T-helper 1 cell (primary cell): ENCODE measurements around the gene IP6K1.
A peak's percentile ranks its signal among the peaks of the same experiment; 100 is the strongest.

Experiments
- DNase-seq, 5 donors: peaks; one replicate each; pipeline ENCODE4 v3.0.0-alpha.2; 2012 to 2020

IP6K1 gene

DNA sequence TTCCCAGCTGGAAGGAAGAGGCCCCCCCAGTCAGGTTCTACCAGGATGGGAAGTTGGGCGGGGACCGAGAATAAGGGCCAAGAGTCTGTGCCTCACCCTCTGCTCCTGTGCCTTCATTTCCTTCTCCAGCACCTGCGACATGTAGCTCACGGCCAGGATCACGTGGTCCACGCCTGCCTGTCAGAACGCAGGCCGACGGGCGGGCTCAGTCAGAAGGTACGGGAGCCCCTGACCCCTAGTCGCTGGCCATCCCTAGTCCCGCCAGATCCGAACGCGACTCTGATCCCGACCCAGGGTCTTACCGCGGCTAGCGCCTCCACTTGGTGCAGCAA lies 63.1 kb downstream of the IP6K1 start:
- peak; percentile 40 to 69 (median 57) for DNase-seq

DNA sequence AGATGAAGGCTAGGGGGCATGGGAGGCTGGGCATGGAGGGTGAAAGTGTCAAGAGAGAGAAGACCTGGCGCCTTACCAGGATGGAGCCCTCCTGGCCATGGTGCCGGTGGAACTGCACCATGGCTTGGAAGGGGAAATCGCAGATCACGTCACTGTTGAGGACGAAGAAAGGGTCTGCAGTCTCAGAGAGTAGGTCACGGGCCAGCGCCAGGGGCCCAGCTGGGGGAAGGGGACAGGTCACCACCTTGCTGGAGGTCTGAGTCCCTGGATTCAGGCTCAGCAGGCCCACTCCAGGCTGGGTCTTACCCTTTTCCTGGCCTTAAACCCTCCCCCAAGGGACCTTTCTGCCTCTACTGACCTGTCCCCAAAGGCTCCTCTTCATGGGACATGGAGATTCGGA lies 63.4 kb downstream of the IP6K1 start:
- DNase-seq: no peak

DNA sequence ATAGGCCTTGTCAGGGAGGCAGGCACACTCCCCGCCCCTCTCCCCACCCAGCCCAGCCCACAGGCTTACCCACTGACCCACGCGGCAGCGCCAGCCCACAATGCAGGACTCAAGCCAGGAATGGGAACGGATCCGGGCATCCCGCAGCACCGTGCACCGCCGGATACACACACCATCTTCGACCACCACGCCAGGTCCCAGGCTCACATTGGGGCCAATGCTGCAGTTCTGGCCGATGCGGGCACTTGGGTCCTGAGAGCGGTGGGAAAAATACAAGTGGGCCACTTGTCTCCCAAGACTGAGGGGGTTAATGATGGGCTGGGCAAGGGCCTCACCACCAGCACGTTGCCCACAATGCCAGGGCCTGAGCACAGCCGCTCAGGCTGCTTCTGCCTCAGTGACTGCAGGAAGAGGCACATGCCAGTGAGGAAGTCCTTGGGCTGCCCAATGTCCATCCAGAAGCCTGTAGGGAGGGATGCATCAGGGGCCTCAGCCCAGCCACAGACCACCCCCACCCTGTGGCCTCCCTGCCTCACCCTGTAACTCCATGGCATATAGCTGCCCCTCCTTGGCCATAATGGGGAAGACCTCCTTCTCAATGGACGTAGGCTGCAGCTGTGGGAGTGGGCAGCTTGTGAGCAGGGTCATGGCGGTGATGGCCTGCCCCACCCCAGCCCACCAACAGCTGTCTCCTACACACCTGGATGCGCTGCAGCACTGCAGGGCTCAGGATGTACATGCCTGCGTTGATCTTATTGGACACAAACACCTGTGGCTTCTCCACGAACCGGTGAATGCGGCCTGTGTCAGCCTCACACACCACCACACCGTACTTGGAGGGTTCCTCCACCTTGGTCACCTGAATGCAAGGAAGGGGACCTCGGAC lies 64.2 kb downstream of the IP6K1 start:
- no peak for DNase-seq

DNA sequence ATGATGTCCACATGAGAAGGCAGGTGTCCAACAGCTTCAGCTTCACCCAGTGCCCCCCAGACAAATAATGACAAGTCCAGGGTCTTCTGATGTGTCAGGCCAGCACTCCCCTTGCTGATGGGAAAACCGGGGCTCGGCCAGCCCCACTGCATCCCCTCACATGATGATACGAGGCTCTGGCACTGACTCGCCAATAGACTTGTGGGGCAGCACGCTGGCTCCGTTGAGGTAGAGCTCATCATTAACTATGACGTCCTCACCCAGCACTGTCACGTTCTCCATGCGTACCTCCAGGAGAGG lies 64.8 kb downstream of the IP6K1 start:
- no peak for DNase-seq

DNA sequence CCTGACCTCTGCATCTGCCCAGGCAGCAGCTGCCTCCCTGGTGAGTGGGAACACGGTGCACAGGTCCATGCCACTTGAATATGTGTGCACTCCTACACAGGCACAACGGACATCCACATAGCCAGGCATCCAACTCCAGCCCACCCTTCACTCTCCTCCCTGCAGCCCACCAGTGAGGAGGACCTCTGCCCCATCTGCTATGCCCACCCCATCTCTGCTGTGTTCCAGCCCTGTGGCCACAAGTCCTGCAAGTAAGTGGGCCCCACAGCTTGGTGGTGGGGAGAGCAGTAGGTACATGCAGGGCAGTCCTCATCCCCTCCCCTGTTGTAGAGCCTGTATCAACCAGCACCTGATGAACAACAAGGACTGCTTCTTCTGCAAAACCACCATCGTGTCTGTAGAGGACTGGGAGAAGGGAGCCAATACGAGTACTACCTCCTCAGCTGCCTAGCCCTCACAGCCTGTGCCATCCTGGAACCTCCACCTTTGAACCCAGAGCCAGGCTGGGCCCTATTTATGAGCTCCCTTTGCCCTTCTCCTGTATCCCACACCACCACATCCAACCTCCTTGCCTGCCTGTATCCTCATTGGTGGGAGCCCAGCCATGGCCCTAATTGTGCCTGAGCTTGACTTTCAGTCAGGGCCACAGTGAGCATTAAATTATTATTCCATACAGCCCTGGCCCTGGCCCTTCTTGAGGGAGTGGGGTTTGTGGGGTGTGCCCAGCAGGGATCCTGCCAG lies 65.3 kb downstream of the IP6K1 start:
- no peak for DNase-seq

DNA sequence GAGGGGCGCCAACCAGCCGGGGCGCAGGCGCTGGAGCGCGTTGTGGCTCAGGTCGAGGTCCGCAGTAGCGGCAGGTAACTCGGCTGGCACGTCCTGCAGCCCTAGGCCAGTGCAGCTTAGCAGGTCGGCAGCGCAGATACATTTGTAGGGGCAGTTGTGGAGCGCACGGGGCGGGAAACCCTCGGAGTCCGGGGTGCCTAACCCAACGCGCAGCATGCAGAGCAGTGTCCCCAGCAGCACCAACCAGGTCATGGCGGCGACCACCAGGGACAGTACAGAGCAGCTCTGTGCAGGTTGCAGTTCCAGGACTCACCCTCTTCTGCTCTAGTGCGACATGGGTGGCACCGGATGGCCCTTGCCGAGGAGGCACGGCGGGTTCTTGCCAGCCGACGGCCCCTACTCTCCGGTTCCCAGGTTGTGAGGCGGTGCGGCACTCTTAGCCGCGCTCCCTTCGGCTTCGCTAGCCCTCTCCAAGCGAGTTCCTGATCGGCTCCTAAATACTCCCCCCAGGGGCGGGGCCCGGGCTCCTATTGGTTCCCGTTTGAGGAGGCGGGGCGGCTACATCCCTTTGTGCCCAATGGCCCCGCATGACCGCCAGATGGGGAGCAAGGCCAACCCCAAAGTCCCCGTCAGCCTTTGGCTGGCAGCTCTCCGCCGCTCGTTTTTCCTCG lies 67.0 kb downstream of the IP6K1 start, which contains the start of gene AMIGO3:
AMIGO3 (minus strand) TSS at position 471 of the 671 bp plus-strand sequence; CDS start at position 252, 219 bp downstream.
- DNase-seq: peak; percentile 84 to 91 (median 86)

DNA sequence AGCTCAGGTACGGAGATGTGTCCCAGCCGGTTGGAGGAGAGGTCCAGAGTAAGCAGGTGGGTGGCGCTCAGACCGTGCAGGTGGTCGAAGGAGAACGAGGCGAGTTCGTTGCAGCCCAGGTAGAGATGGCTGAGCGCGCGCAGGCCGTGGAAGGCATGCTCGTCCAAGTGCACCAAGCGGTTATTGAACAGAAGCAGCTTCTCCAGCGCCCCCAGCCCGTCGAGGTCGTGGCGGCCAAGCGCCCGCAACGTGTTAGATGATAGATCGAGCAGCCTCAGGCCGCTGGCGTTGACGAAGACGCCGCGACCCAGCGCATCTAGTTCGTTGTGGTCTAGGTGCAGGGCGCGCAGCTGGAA lies 67.5 kb downstream of the IP6K1 start:
- DNase-seq: no peak

DNA sequence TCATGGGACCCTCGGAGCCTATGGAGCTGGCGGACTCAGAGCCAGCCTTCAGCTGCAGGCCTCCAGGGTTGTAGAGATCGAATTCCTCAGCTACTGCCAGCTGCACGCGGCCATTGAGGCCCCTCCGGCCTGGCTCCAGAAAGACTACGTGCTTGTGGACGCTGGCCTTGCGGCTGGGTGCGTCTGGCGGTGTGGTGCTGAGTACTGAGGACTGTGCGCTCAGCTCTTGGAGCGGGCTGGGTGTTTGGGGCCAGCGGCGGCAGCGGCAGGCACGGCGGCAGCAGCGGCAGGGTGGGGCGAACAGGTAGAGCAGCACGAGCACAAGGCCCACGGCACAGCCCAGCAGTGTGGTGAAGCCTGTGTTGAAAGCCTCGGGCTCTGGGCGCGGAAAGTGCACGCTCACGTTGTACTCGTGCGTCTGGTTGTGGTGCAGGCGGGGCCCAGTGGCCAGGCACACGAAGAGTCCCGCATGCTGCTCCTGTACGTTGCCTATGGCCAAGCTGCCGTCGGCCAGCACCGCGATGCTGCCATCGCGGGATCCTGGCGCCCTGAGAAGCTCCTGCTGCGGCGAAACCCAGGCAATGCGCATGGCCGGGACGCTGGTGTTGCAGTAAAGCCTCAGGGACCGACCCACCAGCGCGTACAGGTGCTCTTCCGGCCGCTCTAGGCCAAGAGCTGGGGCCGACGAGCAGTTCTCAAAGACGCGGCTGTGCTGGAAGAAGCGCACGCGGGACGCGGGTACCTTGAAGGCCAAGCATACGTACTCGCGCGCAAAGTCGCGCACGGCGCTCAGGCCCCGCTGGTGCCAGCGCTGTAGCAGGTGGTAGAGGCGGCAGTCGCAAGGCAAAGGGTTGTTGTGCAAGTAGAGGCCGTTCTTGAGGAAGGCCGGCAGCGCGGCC lies 68.1 kb downstream of the IP6K1 start:
- DNase-seq: no peak

DNA sequence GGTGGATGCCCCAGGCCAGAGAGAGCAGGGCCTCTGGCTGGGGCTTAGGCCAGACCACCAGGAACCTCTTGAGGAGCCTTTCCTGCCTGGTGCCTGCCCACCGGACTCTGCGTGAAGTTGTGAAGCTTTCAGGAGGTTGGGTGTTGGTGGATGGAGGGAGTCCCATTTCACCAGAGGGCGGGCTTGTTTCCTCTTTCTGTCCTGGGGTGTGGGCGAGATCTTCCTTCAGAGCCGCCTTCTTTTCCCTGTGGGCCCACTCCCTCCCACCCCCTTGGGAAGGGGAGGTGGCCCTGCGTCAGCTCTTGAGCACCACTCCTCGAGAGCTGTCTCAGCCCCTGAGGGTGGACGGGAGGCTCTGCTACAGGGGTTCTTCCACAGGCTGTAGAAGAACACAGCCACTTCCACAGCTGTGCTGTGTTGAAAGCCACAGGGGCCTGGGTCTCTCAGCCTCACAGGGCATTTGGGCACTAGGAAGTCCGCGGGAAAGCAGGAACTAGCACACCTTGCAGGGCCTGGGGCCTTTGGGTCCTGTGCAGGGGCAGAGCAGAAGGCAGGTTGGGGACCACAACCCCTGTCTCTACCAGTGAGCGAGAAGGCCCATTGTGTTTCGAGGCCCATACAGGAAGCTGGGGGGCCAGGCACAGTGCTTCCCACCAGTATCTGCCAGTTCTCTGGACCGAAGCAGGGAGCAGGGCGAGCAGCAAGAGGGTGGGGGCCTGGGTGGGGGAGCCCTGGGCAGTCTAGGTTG lies 69.0 kb downstream of the IP6K1 start:
- no peak for DNase-seq

DNA sequence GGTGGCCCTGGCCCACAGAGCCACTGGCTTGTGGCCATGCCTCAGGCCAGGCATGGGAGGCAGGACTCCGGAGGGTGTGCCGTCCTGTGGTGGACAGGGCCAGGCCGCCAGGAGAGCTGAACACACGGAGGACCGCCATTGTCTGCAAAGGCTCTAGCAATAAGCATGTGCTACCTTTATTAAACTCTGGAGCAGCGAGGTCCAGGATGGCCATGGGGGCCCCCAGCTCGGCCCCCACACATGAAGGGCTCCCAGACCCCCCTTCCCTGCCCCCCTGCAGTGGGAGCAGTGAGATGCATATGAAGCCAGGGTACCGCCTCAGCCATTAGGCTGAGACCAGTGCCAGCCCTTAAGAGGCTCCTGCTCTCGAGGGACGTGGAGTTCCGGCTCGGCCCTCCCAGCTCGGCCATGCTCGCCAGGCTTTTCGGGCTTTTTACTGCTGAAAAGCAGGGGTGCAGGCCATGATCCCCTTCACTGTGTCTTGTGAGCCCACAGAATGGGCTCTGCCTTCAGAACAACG lies 69.6 kb downstream of the IP6K1 start:
- no peak for DNase-seq

DNA sequence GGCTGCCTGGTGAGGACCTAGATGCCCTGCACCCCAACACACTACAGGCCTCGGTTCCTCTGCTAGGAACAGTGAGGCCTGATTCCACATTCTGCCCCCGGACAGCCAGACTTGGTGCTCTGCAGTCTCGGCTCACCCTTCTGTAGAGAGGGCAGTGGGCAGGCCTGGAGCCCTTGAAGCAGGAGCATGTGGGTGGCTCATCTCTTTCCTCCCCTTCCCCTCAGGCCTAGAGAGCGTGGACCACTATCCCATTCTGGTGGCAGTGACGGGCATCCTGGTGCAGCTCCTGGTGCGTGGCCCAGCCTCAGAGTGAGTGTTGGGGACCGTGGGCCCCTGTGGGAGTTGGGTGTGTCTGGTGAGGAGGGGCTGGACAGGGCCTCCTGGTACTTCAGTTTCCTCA lies 70.2 kb downstream of the IP6K1 start:
- no peak for DNase-seq

DNA sequence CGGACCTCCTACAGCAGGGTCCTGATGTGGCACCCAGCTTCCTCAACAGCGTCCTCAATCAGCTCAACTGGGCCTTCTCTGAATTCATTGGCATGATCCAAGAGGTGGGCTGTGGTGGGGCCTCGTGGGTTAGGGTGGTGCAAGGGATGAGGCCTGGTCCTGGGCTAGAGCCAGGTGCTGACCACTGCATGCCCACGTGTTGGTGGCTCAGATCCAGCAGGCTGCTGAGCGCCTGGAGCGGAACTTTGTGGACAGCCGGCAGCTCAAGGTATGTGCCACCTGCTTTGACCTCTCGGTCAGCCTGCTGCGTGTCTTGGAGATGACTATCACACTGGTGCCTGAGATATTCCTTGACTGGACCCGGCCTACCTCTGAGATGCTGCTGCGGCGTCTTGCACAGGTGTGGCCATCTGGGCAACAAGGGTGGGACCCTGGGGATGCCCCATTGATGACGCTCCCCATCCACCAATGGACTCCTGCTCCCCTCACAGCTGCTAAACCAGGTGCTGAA lies 70.7 kb downstream of the IP6K1 start:
- no peak for DNase-seq

DNA sequence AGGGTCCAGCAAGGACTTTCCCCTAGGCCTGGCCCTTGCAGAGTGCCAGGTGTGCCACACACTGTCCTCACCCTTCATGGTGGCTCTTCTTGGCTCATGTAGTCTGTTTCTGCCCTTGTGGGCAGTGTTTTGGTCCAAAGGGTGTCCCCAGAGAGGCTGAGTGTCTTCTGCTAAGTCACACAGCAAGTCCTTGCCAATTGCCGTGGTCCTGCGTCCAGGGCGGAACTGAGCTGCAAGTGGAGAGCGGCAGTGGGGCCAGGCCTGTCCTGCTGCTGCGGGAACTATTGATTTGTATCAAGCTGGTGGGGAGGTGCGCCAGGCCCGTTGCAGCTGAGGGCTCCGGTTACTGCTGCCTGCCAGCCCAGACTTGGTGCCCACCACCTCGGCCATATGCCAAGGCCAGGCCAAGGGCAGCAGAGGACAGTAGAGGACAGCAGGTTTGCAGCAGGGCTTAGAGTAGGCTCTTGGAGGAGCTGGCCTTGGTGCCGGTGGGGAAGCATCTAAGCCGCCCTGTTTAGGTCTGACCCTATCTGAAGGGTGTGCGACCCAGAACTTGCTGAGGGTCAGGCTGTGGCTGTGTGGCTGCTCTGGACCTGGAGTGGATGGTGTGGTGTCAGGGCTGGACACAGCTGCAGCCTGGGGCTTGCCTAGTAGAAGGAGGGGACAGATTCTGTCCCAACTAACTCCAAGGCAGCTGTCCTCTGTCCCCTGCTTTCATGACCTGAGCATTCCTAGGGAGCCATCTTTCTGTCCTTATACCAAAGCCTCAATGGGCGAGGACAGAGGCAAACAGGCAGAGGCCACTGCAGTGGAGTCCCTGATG lies 71.4 kb downstream of the IP6K1 start:
- DNase-seq: no peak

DNA sequence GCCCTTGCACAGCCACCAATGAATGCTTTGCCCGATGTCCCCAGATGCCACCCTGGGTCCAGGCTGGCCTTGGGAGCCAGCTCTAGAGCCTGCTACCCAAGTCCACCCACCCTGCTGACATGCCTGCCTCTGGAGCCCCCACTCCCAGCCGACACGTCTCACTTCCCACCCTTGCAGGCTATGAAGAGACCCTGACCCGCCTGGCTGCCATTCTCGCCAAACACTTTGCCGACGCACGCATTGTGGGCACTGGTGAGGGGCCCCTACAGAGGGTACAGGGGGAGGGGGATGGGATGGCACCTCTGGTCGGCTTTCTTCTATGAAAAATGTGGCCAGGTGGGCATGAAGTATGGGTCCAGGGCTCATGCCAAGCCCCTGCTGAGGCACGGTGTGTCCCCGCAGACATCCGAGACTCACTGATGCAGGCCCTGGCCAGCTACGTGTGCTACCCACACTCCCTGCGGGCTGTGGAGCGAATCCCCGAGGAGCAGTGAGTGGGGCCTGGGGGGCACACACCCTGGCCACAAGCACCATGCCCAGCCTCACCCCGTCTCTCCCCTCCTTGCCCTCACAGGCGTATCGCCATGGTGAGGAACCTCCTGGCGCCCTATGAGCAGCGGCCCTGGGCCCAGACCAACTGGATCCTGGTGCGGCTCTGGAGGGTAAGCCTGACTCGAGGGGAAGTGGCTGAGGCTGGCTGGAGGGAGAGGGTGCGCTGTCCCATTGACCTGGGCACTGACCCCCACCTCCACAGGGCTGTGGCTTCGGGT lies 72.8 kb downstream of the IP6K1 start:
- no peak for DNase-seq

DNA sequence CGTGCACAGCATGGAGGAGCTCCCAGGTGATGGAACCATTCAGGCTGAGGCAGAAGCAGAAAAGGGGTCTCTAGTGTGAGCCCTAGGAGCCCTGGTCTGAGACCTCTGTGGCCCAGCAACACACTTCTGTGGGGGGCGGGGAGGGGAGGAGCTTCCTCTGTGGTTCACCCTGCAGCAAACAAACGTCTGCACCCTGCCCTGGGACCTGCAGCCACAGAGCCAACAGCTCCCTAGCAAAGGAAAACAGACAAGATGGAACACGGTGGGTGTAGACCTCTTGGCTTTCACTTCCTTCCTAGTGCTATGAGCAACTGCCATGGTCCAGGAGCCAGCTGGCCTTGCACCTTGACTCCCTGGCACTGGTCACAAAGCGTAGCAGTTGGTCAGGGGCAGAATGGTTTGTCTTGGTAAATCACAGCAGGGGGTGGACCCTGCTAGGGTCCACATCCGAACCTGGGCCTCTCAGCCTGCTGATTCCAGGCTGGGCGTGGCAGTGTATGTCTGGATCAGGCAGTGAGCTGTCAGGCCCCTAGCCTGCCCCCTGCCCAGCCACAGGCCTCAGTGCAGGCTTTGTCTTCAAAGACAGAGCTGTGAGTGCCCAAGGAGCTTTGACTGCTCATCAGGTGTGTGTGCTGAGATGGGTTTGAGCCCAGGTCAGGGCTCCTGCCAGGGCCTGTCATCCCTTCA lies 73.6 kb downstream of the IP6K1 start:
- no peak for DNase-seq

DNA sequence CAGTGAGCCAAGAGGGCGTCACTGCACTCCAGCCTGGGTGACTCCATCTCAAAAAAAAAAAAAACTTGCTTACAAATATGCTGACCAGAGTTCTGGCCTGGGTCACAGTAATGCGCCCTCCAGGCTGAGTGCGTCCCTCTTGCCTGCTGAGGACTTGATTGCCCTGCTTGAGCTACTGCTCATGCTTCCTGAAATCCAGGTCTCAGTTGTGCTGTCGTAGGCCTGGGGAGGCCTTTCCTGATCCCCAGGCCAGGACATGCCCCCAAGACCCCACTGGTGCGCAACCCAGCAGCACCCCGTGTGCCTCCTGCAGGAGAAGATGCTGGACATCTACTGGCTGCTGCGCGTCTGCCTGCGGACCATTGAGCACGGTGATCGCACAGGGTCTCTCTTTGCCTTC lies 74.2 kb downstream of the IP6K1 start:
- no peak for DNase-seq

DNA sequence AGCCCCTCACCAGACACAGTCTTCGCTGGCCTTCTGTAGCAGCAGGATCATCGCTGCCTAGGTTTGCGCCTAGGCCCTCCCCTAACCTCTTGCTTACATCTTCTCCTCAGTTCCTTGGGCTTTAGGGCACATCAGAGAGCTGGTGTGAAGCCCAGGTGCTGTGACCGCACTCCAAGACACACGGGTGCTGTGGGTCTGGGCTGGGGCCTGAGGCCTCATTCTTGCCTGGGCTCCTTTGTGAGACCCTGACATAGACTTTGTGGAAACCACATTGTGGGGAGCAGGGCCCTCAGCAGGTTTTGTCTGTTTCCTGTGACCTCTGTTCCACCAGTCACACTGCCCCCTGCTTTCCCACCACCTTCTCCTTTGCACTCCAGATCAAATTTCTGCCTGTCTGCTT lies 74.9 kb downstream of the IP6K1 start:
- no peak for DNase-seq

DNA sequence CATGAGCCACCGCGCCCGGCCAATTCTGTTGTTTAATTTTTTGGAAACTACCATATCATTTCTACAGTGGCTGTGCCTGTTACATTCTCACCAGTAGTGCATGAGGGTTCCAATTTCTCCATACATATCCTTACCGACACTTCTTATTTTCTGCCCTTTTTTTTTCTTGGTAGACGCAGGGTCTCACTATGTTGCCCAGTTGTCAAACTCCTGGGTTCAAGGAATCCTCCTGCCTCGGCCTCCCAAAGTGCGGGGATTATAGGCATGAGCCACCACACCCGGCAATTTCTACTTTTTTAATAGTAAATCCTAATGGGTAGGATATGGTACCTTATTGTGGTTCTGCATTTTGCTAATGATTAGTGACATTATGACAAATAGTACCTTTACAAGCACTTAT lies 76.5 kb downstream of the IP6K1 start:
- no peak for DNase-seq

DNA sequence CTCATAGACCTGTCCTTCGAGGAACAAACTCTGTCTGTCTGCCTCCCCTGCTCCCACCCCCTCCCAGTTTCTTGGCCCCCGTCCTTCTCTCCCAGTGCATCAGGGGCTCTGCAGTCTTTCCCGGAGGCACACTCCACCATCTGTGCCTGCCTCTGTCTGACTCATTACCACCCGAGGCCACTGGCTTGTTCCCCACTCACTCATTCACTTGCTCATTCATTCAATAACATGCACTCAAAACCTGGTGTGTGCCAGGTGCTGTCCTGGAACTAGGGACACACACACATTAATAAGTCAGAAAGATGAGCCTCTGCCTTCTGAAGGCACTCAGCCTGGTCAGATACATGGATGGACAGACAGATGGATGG lies 79.2 kb downstream of the IP6K1 start:
- DNase-seq: no peak
